CD4-positive, alpha-beta T cell treated with Interleukin-1 beta for 1 hour (primary cell): ENCODE data around the gene SNX19.

Experiments used
- DNase-seq, 2 donors: peaks; one replicate each; pipeline ENCODE4 v3.0.0-alpha.2; 2020 to 2022

SNX19 gene

GRCh38 chr11:130904380-130904779 lies 11.9 kb downstream of the SNX19 start:
- DNase-seq: no peak

GRCh38 chr11:130902380-130902779 lies 13.9 kb downstream of the SNX19 start:
- no peak for DNase-seq

- DNase-seq: no peak
These were observed 17.2 kb downstream of the SNX19 start for GRCh38 chr11:130899106-130899505.

GRCh38 chr11:130897262-130898182 lies 18.8 kb downstream of the SNX19 start:
- no peak for DNase-seq

- peak; percentile 60 to 64 for DNase-seq
These were observed 21.8 kb downstream of the SNX19 start for GRCh38 chr11:130894322-130895025.

GRCh38 chr11:130892861-130893260 lies 23.4 kb downstream of the SNX19 start:
- DNase-seq: no peak

GRCh38 chr11:130891326-130891725 lies 25.0 kb downstream of the SNX19 start:
- DNase-seq: no peak

- DNase-seq: no peak
These were observed 26.1 kb downstream of the SNX19 start for GRCh38 chr11:130890039-130890745.

- no peak for DNase-seq
These were observed 27.5 kb downstream of the SNX19 start for GRCh38 chr11:130888790-130889189.

GRCh38 chr11:130886704-130887103 lies 29.6 kb downstream of the SNX19 start:
- no peak for DNase-seq

GRCh38 chr11:130882138-130882551 lies 34.1 kb downstream of the SNX19 start:
- DNase-seq: no peak

GRCh38 chr11:130881475-130882137 lies 34.7 kb downstream of the SNX19 start:
- DNase-seq: no peak

- DNase-seq: no peak
These were observed 36.4 kb downstream of the SNX19 start for GRCh38 chr11:130879836-130880235.

- DNase-seq: no peak
These were observed 39.1 kb downstream of the SNX19 start for GRCh38 chr11:130876931-130877915.

- DNase-seq: no peak
These were observed 40.2 kb downstream of the SNX19 start for GRCh38 chr11:130876100-130876499.

- no peak for DNase-seq
These were observed 41.2 kb downstream of the SNX19 start for GRCh38 chr11:130874955-130875531.

- no peak for DNase-seq
These were observed 41.9 kb downstream of the SNX19 start for GRCh38 chr11:130874396-130874795.

GRCh38 chr11:130873761-130874160 lies 42.5 kb downstream of the SNX19 start:
- no peak for DNase-seq

- no peak for DNase-seq
These were observed 43.3 kb downstream of the SNX19 start for GRCh38 chr11:130872981-130873380.

- DNase-seq: no peak
These were observed 43.8 kb downstream of the SNX19 start for GRCh38 chr11:130872513-130872912.

GRCh38 chr11:130872102-130872501 lies 44.2 kb downstream of the SNX19 start:
- no peak for DNase-seq
